Esophagus muscularis mucosa (tissue), 3 donors: ENCODE results near the gene CLASP1.

ENCODE experiments used
- POLR2A ChIP-seq: fragments of 450-650 bp; IDR thresholded peaks from one replicate; pipeline ENCODE4 v1.6.1; 2017; ENCODE audit warnings: antibody characterized with exemption, moderate library complexity, mild to moderate bottlenecking, low read depth
- TF ChIP-seq, protein P1 (sequence below), 3 experiments: fragments of 200-600 bp in 2 of 3; fragments of 450-650 bp in 1 of 3; sonication (generic) in 2 of 3; IDR thresholded peaks; one replicate each; pipeline ENCODE4 v1.5.1; 2017 to 2019; ENCODE audit warnings: antibody characterized with exemption in 3 of 3, mild to moderate bottlenecking in 2 of 3, moderate library complexity in 1 of 3

DNA sequence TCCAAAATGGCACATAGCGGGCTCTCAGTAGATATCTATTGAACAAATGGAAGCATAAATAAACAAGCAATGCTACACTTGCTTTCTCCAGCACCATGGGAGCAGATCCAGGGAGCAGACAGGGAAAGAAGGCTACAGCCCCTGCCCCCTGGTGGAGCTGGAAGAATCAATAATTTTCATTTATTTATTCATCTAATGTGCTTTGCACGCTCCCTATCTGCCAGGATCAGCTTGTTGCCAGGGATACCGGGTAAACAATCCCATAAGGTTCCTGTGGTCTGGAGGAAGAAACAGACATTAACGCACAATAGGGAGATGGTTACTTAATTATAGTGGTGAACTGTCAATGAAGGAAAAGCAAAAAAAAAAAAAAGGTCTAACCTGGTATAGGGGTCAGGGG lies 40.1 kb upstream of the CLASP1 start:
- no peak for TF ChIP-seq POLR2A
- TF ChIP-seq, protein P1, sequence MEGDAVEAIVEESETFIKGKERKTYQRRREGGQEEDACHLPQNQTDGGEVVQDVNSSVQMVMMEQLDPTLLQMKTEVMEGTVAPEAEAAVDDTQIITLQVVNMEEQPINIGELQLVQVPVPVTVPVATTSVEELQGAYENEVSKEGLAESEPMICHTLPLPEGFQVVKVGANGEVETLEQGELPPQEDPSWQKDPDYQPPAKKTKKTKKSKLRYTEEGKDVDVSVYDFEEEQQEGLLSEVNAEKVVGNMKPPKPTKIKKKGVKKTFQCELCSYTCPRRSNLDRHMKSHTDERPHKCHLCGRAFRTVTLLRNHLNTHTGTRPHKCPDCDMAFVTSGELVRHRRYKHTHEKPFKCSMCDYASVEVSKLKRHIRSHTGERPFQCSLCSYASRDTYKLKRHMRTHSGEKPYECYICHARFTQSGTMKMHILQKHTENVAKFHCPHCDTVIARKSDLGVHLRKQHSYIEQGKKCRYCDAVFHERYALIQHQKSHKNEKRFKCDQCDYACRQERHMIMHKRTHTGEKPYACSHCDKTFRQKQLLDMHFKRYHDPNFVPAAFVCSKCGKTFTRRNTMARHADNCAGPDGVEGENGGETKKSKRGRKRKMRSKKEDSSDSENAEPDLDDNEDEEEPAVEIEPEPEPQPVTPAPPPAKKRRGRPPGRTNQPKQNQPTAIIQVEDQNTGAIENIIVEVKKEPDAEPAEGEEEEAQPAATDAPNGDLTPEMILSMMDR (IDR thresholded peaks at IDR 0.05), result peak in 2 of 3 experiments; percentile 16 to 21
